HG03175 (cell line): ENCODE results near the gene GLIS1.

Experiments used
- ATAC-seq: cut with Tn5 transposase; IDR thresholded peaks from one replicate; pipeline ENCODE4 v1.9.1; 2021; ENCODE audit warnings: mild to moderate bottlenecking, moderate library complexity; ENCODE audit not compliant: unreplicated experiment

GLIS1 gene

DNA sequence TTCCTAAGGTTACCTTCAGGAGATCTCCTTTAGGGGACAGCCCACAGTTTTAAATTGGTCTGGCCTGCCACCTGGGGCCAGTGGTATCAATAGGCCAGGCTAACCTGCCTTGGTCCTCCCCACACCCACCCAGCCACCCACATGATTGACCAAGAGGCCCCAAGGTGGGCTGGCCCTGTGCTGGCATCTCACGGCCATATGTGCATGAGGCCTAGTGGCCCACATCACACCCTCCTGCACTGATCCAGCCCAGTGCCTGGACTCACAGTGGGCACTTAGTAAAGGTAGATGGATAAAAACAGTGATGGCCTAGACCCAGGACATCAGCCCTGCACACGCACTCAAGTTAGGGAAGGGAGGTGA, 197.7 kb downstream of the GLIS1 start:
- ATAC-seq, result no peak

DNA sequence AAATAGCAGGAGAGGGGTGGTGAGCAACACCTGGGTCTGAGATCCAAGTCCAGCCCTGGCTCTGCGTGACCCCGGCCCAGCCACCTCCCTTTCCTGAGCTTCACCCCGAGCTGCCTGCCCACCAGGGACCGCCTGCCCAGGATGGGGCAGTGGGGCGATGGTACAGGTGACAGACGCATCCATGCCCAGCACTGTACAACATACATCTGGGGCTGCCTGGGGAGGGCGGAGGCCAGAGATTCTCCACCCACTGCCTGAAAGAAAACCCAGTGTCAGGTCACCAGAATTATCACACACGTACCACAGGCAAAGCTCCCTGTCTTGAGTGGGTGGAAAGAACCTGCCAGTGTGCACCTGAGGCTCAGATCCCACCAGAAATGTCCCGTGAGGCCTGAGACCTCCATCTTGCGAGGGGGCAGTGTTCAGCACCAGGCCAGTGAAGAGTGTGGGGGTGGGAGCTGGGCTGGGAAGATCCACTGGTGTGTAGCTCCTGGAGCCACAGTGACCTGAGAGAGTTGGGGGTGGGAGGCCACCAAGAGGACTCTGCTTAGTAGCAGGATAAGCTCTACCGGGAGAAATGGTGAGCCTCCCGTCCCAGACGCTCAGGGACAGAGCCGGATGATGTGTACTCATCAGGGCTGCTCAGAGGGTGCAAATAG, 198.2 kb downstream of the GLIS1 start:
- no peak for ATAC-seq

DNA sequence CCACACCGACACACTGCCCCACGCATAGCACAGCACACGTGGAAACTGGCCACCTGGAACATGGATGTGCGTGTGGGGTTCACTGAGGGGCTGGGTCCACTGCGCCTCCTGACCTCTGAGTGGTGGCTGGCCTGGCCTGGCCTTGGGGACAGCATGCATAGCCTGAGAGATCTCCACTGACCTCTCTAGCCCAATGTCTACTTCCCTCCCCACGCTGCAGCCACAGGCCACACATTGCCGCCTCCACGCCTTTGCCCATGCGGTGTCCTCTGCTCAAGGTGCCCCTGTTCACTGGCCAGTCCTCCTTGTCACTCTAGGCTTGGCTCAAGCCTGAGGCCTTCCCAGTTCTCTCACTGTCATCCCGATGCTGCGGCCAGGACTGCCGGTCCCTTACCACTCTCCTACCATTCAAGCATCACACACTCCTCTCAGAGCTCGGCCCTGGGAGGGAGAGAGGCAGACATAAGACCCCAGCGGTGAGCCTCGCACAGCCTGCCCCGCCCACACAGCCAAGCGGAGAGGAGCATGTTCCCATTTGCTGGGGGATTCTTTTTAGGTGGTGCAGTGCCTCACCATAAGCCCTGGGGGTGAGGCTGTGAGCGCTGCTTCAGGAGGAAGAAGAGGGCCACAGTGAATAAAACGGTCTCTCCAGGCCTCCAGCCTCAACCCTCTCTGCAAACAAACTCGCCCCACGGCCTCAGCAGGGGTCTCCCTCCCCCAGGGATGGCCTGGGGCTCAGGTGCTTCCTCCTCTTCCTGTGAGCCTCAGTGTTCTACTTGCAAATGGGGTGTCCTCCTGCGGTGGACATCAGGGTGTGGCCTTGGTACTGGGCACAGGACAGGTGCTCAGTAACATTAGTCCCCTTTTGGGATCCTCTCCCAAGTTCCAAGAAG, 199.0 kb downstream of the GLIS1 start:
- no peak for ATAC-seq

DNA sequence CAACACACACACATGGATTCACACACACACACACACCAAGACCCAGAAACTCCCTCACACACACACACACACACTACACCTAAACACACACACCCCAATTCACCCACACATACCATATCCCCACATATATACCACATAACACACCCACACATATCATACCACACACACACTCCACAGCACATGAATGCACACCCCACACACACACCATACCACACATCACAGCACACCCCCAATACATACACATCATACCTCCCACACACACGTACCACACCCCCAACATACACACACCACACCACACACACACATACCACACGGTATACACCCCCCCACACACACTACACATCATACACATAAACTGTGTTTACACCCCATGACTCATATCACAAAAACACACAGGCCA, 199.7 kb downstream of the GLIS1 start:
- no peak for ATAC-seq

DNA sequence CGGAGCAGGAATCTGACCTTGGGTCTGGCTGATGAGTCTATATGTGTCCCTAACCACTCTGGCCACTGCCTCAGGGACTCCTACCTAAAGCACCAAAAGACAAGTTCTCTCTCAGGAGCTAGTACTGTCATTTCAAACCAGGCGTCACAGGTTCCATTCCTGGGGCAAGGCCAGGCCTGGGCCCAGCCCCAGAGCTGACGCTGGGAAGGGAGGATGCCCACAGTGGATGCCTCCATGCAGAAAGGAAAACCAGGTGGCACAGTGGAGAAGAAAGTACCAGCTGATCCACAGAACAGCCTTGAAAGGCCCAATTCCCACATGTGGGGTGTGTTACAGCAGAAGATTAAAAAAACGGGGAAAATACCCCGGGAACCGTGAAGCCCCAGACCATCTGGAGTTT, 202.4 kb downstream of the GLIS1 start:
- no peak for ATAC-seq

DNA sequence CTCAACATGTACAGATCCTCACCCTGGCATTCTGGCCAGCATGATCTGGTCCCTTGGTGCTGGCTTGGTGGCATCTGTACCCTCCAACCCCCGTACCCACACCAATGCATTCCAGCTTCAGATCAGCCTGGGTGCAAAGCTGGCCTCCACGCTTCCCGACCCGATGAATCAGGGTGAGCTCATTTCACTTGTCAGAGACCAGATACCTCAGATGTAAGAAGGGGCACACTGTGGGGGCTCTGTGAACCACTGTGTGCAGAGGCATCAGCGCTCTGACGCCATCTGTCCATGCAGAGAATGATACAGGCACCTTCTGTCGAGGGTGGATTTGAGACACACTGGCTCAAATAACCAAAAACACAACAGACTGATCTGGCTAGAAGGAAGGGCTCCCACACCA, 203.1 kb downstream of the GLIS1 start:
- no peak for ATAC-seq

DNA sequence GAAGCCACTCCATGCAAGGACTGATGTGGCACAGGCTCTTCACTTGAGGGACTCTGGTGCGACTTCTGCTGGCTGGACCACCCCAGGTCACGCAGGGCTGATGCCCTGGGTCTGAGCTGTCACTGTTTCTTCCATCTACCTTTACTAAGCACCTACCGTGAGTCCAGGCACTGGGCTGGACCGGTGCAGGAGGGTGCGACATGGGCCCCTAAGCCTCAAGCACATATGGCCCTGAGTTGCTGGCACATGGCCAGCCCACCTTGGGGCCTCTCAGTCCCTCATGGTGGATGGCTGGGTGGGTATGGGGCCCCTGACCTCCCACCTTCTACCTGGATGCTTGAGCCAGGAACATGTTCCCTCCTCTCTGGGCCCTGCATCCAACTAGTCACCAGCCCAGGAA, 203.7 kb downstream of the GLIS1 start:
- no peak for ATAC-seq

DNA sequence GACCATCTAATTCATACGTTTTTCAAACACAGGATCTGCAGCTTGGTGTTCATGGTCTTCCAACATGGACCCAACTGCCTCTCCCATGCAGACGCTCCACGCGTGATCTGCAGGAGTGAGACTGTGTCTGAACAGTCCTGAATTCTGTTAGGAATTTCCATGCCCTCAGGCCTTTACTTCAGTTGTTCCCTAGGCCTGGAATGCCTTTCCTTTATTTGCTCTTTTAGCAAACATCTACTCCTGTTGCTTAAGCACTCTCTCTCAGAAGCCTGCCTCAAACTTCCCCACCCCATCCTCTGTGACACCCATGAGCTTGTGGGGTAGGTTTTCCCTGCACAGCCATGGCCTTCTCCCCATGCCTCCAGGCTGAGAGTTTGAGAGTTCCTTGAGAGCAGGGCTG, 206.1 kb downstream of the GLIS1 start:
- no peak for ATAC-seq

DNA sequence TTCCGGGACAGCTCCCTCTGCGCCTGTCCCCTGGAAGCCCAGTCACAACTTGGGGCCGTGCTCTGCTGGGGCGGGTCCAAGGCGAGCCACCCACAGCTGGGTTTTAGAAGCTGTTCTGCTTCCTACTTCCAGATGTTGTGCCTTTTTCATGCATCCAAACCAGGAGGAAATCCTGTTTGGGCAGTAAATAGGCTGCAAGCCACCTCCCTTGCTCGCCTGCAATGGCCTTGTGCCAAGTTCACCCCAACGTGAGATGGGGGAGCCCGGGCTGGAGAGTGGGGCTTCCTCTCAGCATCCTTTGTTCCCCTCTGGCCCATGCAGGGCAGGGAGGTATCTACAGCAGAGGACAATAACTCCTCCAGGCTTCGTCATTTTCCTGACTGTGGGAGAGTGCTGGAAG, 206.6 kb downstream of the GLIS1 start:
- no peak for ATAC-seq

DNA sequence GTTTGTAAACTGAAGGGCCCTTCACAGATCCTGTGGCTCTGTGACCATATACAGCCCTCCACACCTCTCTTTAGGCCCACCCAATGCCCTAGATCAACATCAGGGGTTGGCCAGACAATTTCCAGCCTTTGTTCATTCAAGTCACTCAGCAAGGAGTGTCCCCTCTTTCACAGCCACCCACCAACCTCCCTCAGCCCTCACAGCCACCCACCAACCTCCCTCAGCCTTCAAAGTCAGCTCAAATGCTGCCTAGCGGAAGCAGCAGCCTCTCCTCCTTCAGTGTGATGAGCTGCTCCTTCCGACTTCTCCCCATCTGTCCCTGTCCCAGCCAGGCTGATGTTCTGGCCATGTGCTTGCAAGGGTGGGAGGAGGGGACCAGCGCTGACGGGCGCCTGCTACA, 208.4 kb downstream of the GLIS1 start:
- no peak for ATAC-seq

DNA sequence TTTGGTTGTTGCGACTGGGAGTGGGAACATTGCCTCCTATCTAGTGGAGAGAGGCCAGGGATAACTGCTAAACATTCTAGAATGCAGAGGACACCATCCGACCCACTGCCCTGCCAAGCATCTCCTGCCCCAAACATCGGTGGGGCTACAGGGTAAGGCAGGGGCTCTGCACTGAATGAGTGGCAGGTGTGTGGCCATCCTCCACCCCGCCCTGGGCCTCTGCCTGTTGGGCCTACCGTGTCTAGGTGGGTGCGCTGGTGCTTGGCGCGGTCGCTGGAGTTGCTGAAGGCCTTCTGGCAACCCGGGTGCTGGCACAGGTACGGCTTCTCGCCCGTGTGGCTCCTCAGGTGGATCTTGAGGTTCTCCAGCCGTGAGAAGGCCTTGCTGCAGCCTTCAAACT, 209.4 kb downstream of the GLIS1 start:
- ATAC-seq, result no peak

DNA sequence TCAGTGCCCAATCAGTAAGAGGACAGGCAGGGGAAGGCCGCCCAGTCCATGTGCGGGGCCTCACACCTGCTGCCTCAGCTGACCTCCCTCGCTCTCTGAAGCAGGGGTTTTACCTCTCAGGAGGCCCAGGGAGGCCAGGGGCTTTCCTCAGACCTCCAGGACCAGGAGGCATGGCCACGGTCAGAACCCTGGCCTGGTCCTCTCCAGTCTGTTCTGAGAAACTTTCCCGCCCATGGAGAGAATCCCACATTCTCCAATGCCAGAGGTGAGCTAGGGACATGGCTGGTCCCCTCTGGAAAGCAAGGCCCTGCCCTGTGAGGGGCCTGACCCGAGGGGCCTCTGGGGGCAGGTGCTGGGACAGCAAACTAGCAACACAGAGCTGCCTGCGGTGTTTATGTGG, 211.6 kb downstream of the GLIS1 start:
- no peak for ATAC-seq

DNA sequence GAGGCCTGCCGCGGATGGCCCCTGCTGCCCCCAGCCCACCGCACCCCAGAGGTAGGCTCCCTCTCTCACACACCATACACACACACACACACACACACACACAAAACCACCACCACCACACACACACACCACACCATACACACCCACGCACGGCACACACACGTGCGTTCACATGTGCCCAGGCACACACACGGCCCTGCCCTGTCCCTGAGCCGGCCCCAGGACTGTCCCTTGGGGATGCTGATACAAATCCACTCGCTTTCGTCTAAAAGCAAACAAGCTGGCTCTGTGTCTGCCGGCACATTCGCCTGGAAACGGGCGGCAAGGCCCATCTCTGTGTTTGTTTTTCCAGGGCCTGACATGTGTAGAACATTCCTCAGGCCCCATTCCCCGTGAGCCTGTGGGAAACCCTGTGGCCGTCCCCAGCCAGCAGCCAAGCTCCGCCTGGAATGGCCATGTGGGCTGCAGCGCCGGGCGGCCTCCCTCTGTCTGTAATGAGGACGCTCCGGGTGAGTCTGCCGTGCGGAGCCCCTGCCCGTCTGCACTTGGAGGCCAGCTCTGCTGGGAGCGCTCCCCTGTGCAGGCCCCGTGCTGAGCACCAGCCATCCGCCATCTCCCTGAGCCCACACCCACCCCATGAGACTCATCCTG, 212.4 kb downstream of the GLIS1 start:
- no peak for ATAC-seq

DNA sequence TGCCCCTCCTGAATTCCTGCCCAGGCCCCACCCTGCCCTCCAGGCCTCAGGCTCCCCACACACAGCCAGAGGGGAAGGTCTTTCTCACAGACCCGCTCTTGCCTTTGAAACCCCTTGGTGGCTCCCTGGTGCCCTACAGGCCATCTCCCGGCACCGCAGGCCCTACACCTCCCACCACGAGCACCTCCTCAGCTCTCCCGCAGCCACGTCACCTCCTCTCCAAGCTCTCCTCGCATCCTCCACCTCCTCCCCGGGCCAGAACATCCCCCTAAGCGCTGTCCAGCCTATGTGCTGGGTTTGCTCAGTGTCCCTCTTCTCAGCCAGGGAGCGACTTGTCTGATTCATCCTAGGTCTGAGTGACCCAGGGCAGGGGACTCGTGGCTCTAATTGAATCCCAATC, 213.4 kb downstream of the GLIS1 start:
- ATAC-seq, result no peak

DNA sequence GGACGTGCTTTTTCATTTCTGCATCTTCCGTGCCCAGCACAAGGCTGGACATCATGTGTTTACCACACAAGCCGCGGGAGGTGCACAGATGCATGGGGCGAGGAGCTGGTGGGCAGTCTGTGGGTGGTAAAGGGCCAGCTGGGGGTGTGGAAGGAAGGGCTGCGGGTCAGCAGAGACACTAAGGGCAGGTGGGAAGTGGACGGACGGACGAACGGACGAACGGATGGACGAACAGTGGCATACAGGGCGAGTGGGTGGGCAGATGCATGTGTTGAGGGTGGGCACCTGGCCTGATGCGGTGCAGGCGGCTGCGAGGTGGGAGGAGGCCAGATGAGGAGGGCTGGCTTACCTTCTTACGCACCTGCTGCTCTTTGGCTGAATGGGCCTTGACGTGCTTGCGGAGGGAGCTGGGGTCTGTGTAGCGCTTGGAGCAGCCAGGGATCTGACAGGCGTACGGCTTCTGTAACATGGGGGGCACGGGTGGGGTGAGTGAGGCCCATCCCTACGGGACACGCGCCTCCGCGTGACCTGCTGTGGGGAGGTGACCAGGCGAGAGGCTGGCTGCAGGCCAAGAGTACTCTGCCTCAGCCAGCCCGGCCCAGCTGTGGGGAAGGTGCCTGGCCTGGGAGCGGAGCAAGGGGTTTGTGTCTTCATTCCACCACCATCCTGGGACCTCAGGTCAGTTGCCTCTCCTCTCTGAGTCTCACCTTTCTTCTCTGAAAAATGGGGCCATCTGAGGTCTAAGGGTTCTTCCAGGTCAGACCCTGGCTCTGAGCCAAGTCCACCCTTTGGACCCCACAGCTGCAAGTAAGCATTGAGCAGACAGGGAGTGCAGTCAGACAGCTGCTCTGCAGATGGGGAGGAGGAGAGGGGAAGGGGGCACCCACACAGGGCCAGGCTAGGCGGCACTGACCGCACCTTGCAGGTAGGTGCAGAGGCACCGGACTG, 214.3 kb downstream of the GLIS1 start:
- ATAC-seq, result no peak

DNA sequence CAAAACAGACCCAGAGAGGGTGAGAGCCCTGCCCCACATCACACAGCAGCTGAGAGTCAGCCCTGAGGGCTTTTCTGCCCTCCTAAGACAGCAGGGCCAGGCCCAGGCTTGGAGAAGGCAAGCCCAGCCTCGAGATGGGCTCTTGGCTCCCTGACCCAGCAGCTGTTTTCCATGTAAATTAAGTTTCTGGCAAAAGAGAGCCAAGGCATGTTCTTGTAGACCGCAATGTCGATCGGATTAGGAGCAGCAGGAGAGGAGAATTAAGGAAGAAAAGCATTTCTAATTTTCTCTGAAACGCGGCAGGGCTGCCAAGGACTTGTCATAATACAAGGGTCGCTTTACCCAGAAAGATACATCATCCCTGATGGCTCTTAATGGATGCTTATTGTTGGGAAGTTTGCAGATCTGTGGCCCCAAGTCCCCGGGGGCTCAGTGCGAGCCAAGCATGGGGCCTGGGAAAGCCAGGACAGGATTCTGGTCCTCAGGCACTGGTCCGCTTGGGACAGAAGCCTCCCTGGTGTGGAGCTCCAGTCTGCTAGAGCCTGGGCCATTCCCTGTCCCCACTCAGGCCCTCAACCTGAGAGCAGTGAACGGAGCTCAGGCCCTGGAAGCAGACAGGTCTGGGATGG, 216.9 kb downstream of the GLIS1 start:
- no peak for ATAC-seq

DNA sequence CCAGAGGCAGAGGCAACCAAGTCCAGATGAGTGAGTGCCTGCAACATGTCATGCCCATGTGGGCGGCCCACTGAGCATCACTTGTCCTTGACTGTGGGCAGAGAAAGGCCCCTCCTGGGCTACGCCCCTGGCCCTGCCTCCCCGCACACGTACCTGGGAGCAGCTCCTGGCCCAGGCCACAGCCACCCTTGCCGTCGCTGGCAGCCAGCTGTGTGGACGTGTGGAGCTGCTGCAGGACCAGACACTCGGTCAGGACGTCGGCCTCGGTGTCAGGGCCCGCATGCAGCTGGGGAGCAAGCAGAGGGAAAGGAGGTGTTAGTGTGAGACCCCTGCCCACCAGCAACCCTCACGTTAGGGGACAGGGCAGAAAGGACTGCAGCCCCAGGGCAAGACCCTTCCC, 218.5 kb downstream of the GLIS1 start:
- ATAC-seq, result no peak

DNA sequence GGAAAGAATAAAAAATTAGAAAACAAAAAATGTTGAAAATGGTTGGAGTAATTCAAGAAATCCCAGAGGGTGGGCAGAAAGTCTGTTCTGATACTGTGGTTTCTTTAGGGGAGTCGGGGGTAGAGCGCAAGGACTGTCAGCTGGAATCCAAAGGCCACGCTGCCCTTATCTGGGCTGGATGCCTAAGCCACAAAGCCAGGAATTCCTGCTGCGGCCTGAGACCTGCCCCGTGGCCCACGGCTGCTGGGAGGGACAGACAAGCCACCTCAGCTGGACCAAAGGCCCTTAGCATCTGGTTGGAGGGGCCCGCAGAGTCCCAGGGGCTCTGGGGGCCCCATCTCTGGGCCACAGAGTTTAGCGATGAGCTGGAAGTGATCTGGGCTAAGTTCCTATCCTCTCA, 219.5 kb downstream of the GLIS1 start:
- ATAC-seq, result no peak

DNA sequence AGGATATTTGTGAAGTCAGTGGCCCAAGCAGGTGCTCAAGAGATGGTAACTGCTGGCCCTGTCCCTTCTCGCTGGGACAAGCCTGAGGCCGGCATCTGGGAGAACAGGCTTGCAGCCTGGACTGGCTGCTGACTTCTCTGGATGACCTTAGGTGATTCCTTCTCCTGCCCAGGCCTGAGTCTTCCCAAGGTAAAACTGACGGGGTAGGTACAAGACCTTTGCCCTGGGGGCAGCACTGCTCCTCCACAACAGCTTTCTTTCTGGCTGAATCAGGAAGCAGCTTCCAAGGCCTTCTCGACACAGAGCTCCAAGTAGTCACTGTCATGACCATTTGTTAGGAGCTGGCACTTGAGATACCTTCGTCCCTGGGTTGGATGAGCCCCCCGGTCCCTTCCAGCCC, 220.2 kb downstream of the GLIS1 start:
- ATAC-seq, result no peak

DNA sequence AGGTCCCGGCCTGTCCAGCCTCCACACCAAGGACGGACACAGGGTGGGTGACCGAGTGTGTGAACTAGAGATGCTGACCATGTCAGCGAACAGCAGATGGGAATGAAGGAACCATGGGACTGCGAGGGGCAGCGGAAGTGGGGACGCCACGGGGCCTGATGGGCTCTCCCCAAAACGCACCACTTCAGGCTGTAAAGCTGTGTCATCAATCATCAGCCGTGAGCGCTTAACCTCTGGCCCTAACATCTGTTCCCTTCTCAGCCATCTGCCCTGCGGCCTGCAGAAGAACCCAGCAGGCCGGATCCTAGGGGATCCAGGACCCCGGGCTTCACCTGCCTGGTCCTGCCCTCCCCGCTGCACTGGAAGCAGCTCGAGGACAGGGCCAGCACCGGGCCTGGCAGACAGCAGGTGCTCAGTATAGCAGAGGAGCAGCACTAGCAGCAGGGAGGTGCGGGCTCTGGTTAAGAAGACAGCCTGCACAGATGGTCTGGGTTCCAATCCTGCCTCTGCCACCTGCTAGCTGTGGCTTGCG, 221.1 kb downstream of the GLIS1 start:
- ATAC-seq, result no peak
